ENCODE measurements around the gene CTSE. TPM values are rescaled to one million over a fixed set of nuclear protein-coding genes. Genes with fewer than 3 reads are reported as not detected.
"Not testable (repeated sequence)": the region's sequence is repeated elsewhere in the genome, so short reads cannot be mapped to it uniquely, and the experiment has no call there.

CTSE gene
- total RNA-seq, 1 donor from 2014 or later, result not detected

- ATAC-seq (peak; percentile 48), DNase-seq (ENCODE audit: missing footprints) (no peak)
- intact Hi-C loops (cut with DNase I), result no loop called here
Measured at GRCh38 chr1:206001476-206001888, 22.2 kb downstream of the CTSE start.

DNA sequence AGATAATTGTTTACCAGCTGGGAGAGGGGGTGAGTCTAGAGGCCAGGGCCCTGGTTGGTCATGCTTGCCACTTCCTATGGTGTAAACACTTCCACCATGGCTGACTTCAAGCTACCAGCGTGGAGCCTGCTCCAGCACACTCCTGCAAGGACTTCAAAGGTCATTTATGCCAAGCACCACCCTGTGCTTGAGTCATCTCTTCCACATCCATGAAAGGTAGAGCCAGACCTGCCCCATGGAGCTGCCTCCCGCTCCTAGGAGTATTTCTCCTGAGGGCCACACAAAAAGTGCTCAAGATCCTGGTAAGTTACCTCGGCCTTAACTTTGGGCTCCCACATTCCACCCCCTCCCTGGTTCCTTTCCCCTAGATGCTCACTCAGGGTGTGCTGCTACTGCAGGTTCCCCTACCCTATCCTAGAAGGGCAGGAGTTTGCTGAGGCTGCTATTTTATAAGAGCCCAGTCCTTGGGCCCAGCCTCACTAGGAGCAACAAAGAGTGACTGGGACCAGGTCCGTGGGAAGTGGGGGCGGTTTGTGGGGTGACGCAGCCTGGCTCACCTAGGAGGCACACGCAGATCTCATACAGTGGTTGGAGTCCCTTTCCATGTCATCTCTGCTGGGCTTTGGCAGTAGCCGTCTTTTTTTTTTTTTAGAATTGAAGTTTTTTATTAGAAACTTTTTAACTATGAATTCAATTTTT, 22.9 kb downstream of the CTSE start:
- ATAC-seq (no peak), DNase-seq (ENCODE audit: missing footprints) (no peak)
- intact Hi-C loops (cut with DNase I), result no loop called here

DNA sequence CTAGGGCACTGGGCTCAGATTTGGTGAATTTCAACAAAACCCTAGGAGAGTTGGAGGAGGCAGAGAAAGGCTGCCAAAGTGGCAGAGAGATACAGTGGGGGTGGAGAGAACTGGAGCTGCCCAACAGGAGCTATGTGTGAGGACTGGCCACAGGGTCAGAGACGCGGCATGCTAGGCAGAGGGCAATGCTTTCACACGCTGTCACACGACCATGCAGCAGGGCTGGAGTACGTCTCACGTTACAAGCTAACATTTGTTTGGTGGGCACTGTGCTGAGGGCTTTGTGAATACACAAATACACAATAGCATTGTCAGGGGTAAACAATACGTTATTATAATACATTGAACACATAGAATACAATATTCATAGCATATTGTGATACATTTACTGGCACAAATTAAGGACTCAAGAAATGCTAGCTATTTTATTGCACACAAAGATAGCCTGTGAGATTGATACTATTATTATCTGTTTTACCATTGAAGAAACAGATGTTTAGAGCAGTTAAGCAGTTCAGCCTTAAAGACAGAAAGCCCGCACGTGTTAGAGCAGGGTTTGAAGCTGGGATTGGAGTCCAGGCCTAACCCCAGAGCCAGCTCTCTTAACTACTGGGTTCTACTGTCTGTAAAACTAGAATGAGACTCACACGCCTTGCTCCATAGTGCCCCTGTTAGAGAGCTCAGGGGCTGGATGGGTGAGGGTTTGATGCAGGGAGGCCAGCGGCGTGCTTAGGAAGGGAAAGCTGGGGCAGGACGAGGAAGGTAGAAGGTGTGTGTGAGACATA, 25.0 kb downstream of the CTSE start:
- intact Hi-C loops (cut with DNase I), result no loop called here
- DNase-seq (ENCODE audit: missing footprints) (no peak), ATAC-seq (peak; percentile 71)

DNA sequence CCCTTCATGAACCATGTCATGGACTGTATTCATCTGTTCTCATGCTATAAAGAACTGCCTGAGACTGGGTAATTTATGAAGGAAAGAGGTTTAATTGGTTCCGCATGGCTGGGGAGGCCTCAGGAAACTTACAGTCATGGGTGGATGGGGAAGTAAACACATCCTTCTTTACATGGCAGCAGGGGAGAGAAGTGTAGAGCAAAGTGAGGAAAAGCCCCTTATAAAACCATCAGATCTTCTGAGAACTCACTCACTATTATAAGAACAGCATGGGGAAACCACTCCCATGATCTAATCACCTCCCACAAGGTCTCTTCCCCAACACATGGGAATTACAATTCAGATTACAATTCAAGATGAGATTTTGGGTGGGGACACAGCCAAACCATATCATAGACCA, 27.1 kb downstream of the CTSE start:
- intact Hi-C loops (cut with DNase I); DNase-seq (ENCODE audit: missing footprints); ATAC-seq: not testable (repeated sequence)

GRCh38 chr1:205994346-205994745, 29.3 kb downstream of the CTSE start:
- intact Hi-C loops (cut with DNase I), result no loop called here
- DNase-seq (ENCODE audit: missing footprints), result no peak
- ATAC-seq, result no peak

GRCh38 chr1:205993068-205993467, 30.6 kb downstream of the CTSE start:
- no peak for DNase-seq (ENCODE audit: missing footprints)
- no peak for ATAC-seq
- intact Hi-C loops (cut with DNase I), result no loop called here

DNA sequence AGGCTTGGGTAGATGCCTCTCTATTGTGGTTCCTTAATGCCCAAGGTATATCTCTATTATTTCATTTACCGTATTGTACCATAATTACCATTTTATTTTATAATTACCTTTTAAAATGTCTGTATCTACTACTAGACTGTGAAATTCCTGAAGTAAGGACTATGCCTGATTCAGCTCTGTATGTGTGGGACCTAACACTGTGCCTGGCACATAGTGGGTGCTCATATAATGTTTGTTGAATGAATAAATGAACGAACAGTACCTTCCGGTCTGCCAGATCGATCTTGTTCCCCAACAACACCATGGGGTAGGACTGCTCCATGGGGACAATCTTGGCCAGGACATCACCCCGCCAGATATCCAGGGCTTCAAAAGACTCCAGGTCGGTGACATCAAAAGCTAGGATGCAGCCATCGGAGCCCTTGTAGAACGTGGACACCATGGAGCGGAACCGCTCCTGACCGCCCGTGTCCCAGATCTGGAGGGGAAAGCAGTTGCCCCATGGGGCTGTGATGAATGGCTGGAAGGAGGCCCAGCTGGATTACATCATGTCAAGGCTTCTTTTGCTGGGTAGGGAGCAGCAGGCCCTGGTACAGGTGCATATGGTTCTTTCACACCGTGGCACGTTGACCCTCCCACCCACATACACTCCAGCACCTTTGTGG, 31.3 kb downstream of the CTSE start:
- intact Hi-C loops (cut with DNase I), result no loop called here
- DNase-seq (ENCODE audit: missing footprints) (no peak), ATAC-seq (no peak)

DNA sequence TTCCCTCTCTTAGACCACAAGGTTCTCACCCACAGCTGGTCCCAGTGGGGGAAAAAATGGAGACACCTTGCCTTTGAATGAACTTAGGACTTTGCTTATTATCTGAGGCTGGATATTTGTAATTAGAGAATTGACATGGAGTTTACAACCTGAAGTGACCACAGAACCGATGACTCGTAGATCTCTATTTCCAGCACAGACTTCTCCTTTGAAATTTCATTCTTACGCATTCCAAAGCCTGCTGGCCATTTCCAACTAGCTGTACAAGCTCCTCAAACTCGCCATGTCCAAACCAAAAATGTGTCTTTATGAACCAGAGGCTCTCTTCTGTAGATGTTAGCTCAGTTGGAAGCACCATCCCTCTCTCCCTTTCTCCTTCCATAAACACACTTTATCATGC, 32.5 kb downstream of the CTSE start:
- intact Hi-C loops (cut with DNase I), result no loop called here
- ATAC-seq (no peak), DNase-seq (ENCODE audit: missing footprints) (no peak)

DNA sequence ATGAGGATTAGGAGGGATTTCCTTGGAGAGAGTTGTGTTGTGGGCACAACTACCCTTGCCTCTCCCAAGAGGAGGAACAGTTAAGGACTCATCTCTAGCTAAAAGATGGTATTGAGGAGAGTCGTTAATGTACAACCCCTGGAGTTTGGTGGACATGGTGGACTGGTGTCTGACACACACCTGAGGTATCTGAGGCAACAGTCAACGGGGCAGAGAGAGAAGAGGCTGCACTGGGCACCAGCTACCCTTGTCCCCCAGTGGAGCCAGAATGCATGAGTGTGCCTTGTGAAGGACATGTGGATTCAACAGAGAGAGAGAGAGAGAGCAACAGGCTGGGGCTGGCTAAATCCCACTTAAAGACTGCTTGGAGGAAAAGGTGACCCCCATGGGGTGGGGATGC, 33.5 kb downstream of the CTSE start:
- ATAC-seq (no peak), DNase-seq (ENCODE audit: missing footprints) (no peak)
- intact Hi-C loops (cut with DNase I), result no loop called here

GRCh38 chr1:205989786-205990185, 33.9 kb downstream of the CTSE start:
- intact Hi-C loops (cut with DNase I), result no loop called here
- DNase-seq (ENCODE audit: missing footprints) (no peak), ATAC-seq (no peak)

DNA sequence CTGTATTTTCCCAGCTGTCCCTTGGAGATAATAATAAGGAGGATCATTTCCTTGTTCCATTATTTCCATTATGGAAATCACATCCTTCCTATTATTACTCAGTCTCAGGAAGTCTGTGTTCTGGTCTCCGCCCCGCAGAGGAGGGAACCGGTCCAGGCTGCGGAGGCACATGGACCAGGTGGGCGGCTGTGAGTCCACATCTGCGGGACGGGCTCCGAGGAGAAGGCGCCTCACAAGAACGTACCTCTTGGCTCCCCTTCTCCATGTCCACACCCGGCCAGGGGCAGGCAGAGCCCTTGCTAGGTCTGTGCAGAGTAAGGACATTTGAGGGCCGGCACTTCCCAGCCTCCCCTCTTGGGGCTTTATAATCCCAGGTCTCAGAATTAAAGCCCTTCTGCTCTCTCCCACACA, 35.1 kb downstream of the CTSE start:
- DNase-seq (ENCODE audit: missing footprints) (no peak), ATAC-seq (no peak)
- intact Hi-C loops (cut with DNase I), result no loop called here

- intact Hi-C loops (cut with DNase I), result no loop called here
Measured at GRCh38 chr1:205986861-205987260, 36.8 kb downstream of the CTSE start.

DNA sequence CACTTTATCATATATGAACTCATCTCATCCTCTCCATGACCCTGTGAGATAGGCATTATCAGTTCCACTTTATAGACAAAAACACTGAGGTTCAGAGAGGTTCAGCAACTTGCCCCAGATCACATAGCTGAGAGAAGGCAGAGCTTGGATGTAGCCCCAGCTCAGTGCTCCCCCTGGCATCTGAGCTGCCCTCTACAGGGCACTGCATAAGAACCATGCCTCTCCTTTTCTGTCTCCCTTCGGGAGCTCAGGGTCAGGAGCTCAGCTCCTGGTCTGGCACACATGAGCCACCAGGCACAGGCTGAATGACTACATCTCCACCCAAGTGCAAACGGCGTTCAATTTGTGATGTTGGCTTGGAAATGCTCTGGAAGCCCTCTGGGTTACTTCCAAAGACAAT, 37.4 kb downstream of the CTSE start:
- intact Hi-C loops (cut with DNase I), result no loop called here
- no peak for DNase-seq (ENCODE audit: missing footprints)
- no peak for ATAC-seq

More at GRCh38 chr1:205986861-205987260, 36.8 kb downstream of the CTSE start:
- DNase-seq (ENCODE audit: missing footprints), result no peak
- no peak for ATAC-seq

- intact Hi-C loops (cut with DNase I), result no loop called here
- DNase-seq (ENCODE audit: missing footprints) (no peak), ATAC-seq (no peak)
Measured at GRCh38 chr1:205985330-205986005, 38.2 kb downstream of the CTSE start.

DNA sequence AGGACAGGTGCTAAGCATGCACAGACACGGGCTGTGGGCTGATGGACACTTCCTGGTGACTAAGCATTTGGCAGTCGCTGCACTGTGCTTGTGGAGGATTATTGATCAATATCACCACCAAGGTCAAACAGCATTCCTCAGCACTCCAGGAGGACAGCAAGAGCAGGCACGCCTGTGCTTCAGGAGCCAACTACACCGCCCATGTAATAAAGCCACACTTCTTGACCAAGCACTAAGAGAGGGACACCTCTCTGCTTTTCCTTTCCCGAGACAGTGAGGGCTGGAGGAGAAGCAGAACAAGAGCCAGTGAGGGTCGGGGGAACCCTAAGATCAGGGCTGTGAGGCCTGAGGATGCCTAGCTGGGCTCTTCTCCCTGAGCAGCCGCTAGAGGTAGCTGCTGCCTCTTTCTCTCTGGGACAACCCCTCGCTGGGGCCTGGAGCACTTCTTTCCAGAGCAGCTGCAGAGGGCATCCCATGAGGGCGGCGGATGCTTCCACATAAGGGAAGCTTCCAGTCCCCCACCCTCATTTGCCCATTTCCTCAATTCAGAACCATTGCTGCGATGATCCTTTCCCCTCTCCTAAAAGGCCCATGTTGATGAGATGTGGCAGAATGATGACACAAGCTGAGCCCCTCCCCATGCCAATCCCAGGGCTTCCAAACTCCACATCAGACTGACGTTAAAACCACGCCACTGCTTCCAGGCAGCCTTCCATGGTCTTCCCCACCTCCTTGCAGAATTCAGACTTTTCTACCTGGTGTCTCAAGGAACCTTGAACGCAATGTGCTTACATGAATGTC, 39.6 kb downstream of the CTSE start:
- DNase-seq (ENCODE audit: missing footprints) (peak; percentile 82), ATAC-seq (peak; percentile 86)
- intact Hi-C loops (cut with DNase I), result loop anchor here (1.0 kb wide), 1 partner anchor 122 kb away; no protein-coding TSS in a partner anchor

DNA sequence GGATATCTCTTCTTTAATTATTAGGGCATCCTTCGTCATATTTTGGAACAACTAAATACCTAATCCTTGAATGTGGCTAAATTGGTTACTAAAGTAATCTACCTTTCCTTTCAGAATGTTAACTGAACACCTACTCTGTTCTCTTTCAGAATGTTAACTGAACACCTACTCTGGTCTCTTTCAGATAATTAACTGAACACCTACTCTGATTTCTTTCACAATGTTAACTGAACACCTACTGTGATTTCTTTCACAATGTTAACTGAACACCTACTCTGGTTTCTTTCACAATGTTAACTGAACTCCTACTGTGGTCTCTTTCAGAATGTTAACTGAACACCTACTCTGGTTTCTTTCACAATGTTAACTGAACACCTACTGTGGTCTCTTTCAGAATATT, 42.4 kb downstream of the CTSE start:
- intact Hi-C loops (cut with DNase I), result no loop called here
- DNase-seq (ENCODE audit: missing footprints) (no peak), ATAC-seq (no peak)

- intact Hi-C loops (cut with DNase I), result no loop called here
- ATAC-seq (no peak), DNase-seq (ENCODE audit: missing footprints) (no peak)
Measured at GRCh38 chr1:205980237-205980870, 43.3 kb downstream of the CTSE start.

- intact Hi-C loops (cut with DNase I), result loop anchor here (5.0 kb wide), 1 partner anchor 387 kb away; no protein-coding TSS in a partner anchor
- no peak for ATAC-seq
- no peak for DNase-seq (ENCODE audit: missing footprints)
Measured at GRCh38 chr1:205979301-205979700, 44.4 kb downstream of the CTSE start.
